HepG2 (cell line): ENCODE measurements around the gene PELI3. TPM values are rescaled to one million over a fixed set of nuclear protein-coding genes. Genes with fewer than 3 reads are reported as not detected.

ENCODE experiments used
- ATAC-seq: fragments of 200-7000 bp; cut with Tn5 transposase; 3 replicates; pipeline ENCODE4 v1.9.1; 2020; ENCODE audit warnings: mild to moderate bottlenecking, moderate library complexity
- BruUV-seq: library from RNA; stranded (reverse); fragments of 400-500 nt; replicated peaks from 2 replicates; lab custom pipeline; 2021; lab: Mats Ljungman, UMichigan
- CTCF ChIA-PET: fragments of 300-600 bp; formaldehyde crosslinking; extraction: SDS; loops from one replicate; lab custom pipeline; 2021; ENCODE audit warnings: low total read pairs, inconsistent platforms, low intra/inter-chr PET ratio; lab: Yijun Ruan, JAX
- POLR2A ChIA-PET: fragments of 350-600 bp; sonication (Branson Sonifier 250); formaldehyde crosslinking; loops from one replicate; lab custom pipeline; 2020; ENCODE audit warnings: antibody characterized with exemption, inconsistent platforms; lab: Yijun Ruan, JAX
- DNase-seq: peaks from one replicate; pipeline ENCODE4 v3.0.0-alpha.2; 2015; ENCODE audit warnings: low spot score
- FAIRE-seq: peaks from 3 replicates; lab custom pipeline; 2011; peaks lifted over from hg19 to GRCh38; lab: Jason Lieb, UNC
- H2AFZ ChIP-seq: one replicate; pipeline ENCODE4 v1.6.1; 2011; ENCODE audit warnings: low read length, inconsistent platforms
- H3K27ac ChIP-seq: fragments of 300-600 bp; 3 replicates; pipeline ENCODE4 v1.8.0; 2011; ENCODE audit warnings: mixed run types, mild to moderate bottlenecking, mixed read lengths, low read length, inconsistent platforms; ENCODE audit not compliant: insufficient read depth; ENCODE audit errors: extremely low read length
- H3K27me3 ChIP-seq, 2 experiments: fragments of 200-600 bp in 1 of 2; 2 replicates in 1 of 2; 3 replicates in 1 of 2; pipeline versions ENCODE4 v1.6.0 to v1.8.0; 2011; ENCODE audit warnings: low read length in 2 of 2, mild to moderate bottlenecking in 2 of 2, moderate library complexity in 2 of 2, inconsistent platforms in 1 of 2; ENCODE audit not compliant: insufficient read depth in 2 of 2, control insufficient read depth in 1 of 2
- H3K36me3 ChIP-seq, 2 experiments: fragments of 200-600 bp in 1 of 2; replicated peaks in 1 of 2; 2 replicates in 1 of 2; 3 replicates in 1 of 2; pipeline versions ENCODE4 v1.5.1 to v1.8.0; 2011; ENCODE audit warnings: low read length in 2 of 2, inconsistent platforms in 1 of 2; ENCODE audit not compliant: insufficient read depth in 2 of 2, control insufficient read depth in 1 of 2
- H3K4me1 ChIP-seq: 2 replicates; pipeline ENCODE4 v1.5.1; 2012; ENCODE audit warnings: low read length, inconsistent platforms; ENCODE audit not compliant: insufficient read depth
- H3K4me2 ChIP-seq: 2 replicates; pipeline ENCODE4 v1.6.0; 2011; ENCODE audit warnings: low read depth, low read length, inconsistent platforms
- H3K4me3 ChIP-seq, 3 experiments: fragments of 200-600 bp in 1 of 3; sonication (generic), shearing (Covaris generic) in 1 of 3; replicated peaks in 1 of 3; 2 replicates each; pipeline ENCODE4 v1.5.1; 2011 to 2016; ENCODE audit warnings: low read length in 3 of 3, inconsistent platforms in 2 of 3, low read depth in 2 of 3, mild to moderate bottlenecking in 2 of 3, control low read depth in 1 of 3, mixed read lengths in 1 of 3; ENCODE audit not compliant: insufficient read depth in 1 of 3
- H3K79me2 ChIP-seq: one replicate; pipeline ENCODE4 v1.6.1; 2011; ENCODE audit warnings: low read length, inconsistent platforms; ENCODE audit not compliant: insufficient read depth
- H3K9ac ChIP-seq: 2 replicates; pipeline ENCODE4 v1.6.0; 2011; ENCODE audit warnings: mild to moderate bottlenecking, low read depth, low read length, inconsistent platforms; ENCODE audit not compliant: insufficient read depth
- H3K9me3 ChIP-seq: 2 replicates; pipeline ENCODE4 v1.5.1; 2012; ENCODE audit warnings: mild to moderate bottlenecking, low read length
- H4K20me1 ChIP-seq: 2 replicates; pipeline ENCODE4 v1.6.0; 2011; ENCODE audit warnings: inconsistent platforms, mild to moderate bottlenecking, low read length, moderate library complexity; ENCODE audit not compliant: insufficient read depth
- BCL6 ChIP-seq: IDR thresholded peaks from 2 replicates; pipeline ENCODE4 v1.6.1; 2016; ENCODE audit warnings: missing genetic modification reagents, missing compliant biosample characterization
- EHMT2 ChIP-seq: fragments of 200-600 bp; sonication (generic); IDR thresholded peaks from 2 replicates; pipeline ENCODE4 v1.7.0; 2017; ENCODE audit warnings: antibody characterized with exemption, low read depth, low read length, borderline replicate concordance
- HOXD1 ChIP-seq: sonication (generic); formaldehyde crosslinking; IDR thresholded peaks from 2 replicates; pipeline ENCODE4 v1.5.0; 2020; ENCODE audit warnings: missing genetic modification reagents
- MXD1 ChIP-seq: sonication (generic); formaldehyde crosslinking; IDR thresholded peaks from 2 replicates; pipeline ENCODE4 v1.4.0; 2020; ENCODE audit warnings: mild to moderate bottlenecking, missing genetic modification reagents
- PREB ChIP-seq: sonication (generic); formaldehyde crosslinking; IDR thresholded peaks from 2 replicates; pipeline ENCODE4 v1.4.0; 2020; ENCODE audit warnings: missing genetic modification reagents
- PTBP1 ChIP-seq: fragments of 200-400 bp; formaldehyde crosslinking; IDR thresholded peaks from 2 replicates; pipeline ENCODE4 v1.6.1; 2018; ENCODE audit warnings: low read length, low read depth; ENCODE audit not compliant: poor library complexity, severe bottlenecking
- SYNCRIP ChIP-seq: fragments of 200-400 bp; formaldehyde crosslinking; IDR thresholded peaks from 2 replicates; pipeline ENCODE4 v1.6.1; 2018; ENCODE audit warnings: mild to moderate bottlenecking, low read depth, low read length; ENCODE audit not compliant: insufficient read depth
- TFDP1 ChIP-seq: IDR thresholded peaks from 2 replicates; pipeline ENCODE4 v1.6.1; 2016; ENCODE audit warnings: missing compliant biosample characterization, missing genetic modification reagents, borderline replicate concordance
- TRIM24 ChIP-seq: sonication (generic); formaldehyde crosslinking; IDR thresholded peaks from 2 replicates; pipeline ENCODE4 v1.8.0; 2022; ENCODE audit warnings: mild to moderate bottlenecking, missing genetic modification reagents
- ZBTB7A ChIP-seq: sonication (generic); formaldehyde crosslinking; IDR thresholded peaks from 2 replicates; pipeline ENCODE4 v1.8.0; 2022; ENCODE audit warnings: mild to moderate bottlenecking, missing genetic modification reagents
- ZBTB7B ChIP-seq: sonication (generic); formaldehyde crosslinking; IDR thresholded peaks from 2 replicates; pipeline ENCODE4 v1.4.0; 2020; ENCODE audit warnings: missing genetic modification reagents
- ZNF224 ChIP-seq: sonication (generic); formaldehyde crosslinking; IDR thresholded peaks from 2 replicates; pipeline ENCODE4 v1.5.0; 2020; ENCODE audit warnings: mild to moderate bottlenecking, missing genetic modification reagents
- ZNF430 ChIP-seq: sonication (generic); formaldehyde crosslinking; IDR thresholded peaks from 2 replicates; pipeline ENCODE4 v1.9.0; 2021; ENCODE audit warnings: mild to moderate bottlenecking, missing genetic modification reagents
- ZNF563 ChIP-seq: sonication (generic); formaldehyde crosslinking; IDR thresholded peaks from 2 replicates; pipeline ENCODE4 v1.8.0; 2022; ENCODE audit warnings: mild to moderate bottlenecking, moderate library complexity, missing genetic modification reagents
- ZNF619 ChIP-seq: sonication (generic); formaldehyde crosslinking; IDR thresholded peaks from 2 replicates; pipeline ENCODE4 v1.4.0; 2020; ENCODE audit warnings: mild to moderate bottlenecking, missing genetic modification reagents
- ZNF841 ChIP-seq: sonication (generic); formaldehyde crosslinking; IDR thresholded peaks from 2 replicates; pipeline ENCODE4 v1.8.1; 2023; ENCODE audit warnings: missing genetic modification reagents, borderline replicate concordance
- ZNF891 ChIP-seq: sonication (generic); formaldehyde crosslinking; IDR thresholded peaks from 2 replicates; pipeline ENCODE4 v1.5.0; 2020; ENCODE audit warnings: mild to moderate bottlenecking, missing genetic modification reagents
- WGBS: methylation state at CpG from one replicate; pipeline ENCODE4 v1.1.6; 2017; ENCODE audit warnings: low lambda C conversion rate; 5-methylcytosine and 5-hydroxymethylcytosine counted together
- in situ Hi-C: cut with HindIII; loops from 2 replicates; pipeline ENCODE4 v1.10.0; 2017; ENCODE audit warnings: low pct_unique_long_range_greater_than_20kb; ENCODE audit not compliant: extremely low pct_ligation_motif_present
- intact Hi-C: fragments of 100-400 bp; cut with micrococcal nuclease; formaldehyde crosslinking; loops from one replicate; pipeline ENCODE4 v1.10.0; 2022; ENCODE audit not compliant: unreplicated experiment
- polyA plus RNA-seq, 8 experiments: library from polyadenylated mRNA; depleted of rRNA in 3 of 8; stranded (reverse) in 7 of 8; unstranded in 1 of 8; fragments of >200 nt; fragmentation: Illumina TruSeq in 4 of 8; extraction: Trizol in 4 of 8; gene quantifications; 2 replicates each; pipeline versions ENCODE4 v1.2.1 to v1.2.3, GENCODE V29; 2011 to 2016; ENCODE audit warnings: low read depth in 4 of 8, missing spikeins in 1 of 8, mixed read lengths in 1 of 8; ENCODE audit not compliant: insufficient read depth in 1 of 8
- total RNA-seq, 5 experiments: library from RNA; depleted of rRNA; stranded (reverse); fragments of >200 nt; fragmentation: Illumina TruSeq; extraction: Trizol; gene quantifications; 2 replicates each; pipeline ENCODE4 v1.2.3, GENCODE V29; 2016; ENCODE audit warnings: low read depth in 1 of 5

Gene PELI3
- total and polyA plus RNA-seq, 2 of the 13 experiments (the other 11 are each of a cell fraction or from before 2014, with no cell fraction given) = 2.0 to 4.0 TPM

- H3K4me3 ChIP-seq = no peak overlapping the region
- peak; percentile 62 for TF ChIP-seq EHMT2
- no peak for TF ChIP-seq SYNCRIP
- TF ChIP-seq TRIM24 (CRISPR knock-in tag) = no peak
- TF ChIP-seq MXD1 (CRISPR knock-in tag) = 0 out of 2 replicates have a peak, but pooled peaks have one; percentile 4
- TF ChIP-seq ZNF224 = no peak
- no peak for TF ChIP-seq ZNF891 (CRISPR knock-in tag)
- no peak for TF ChIP-seq BCL6
- TF ChIP-seq ZNF841 = 0 out of 2 replicates have a peak, but pooled peaks have one; percentile 2
- TF ChIP-seq HOXD1 = no peak
- 0 out of 2 replicates have a peak, but pooled peaks have one; percentile 9 for TF ChIP-seq PREB (CRISPR knock-in tag)
- TF ChIP-seq TFDP1 = no peak
- TF ChIP-seq PTBP1 = no peak
- no peak for TF ChIP-seq ZNF619 (CRISPR knock-in tag)
- TF ChIP-seq ZBTB7A (CRISPR knock-in tag) = 0 out of 2 replicates have a peak, but pooled peaks have one; percentile 3
- no peak for TF ChIP-seq ZBTB7B (CRISPR knock-in tag)
- TF ChIP-seq ZNF563 (CRISPR knock-in tag) = no peak
- no peak for TF ChIP-seq ZNF430
- TF ChIP-seq, all 625 proteins: peak for 5
- no peaks in the 10 kb centered on the region for H3K9me3 ChIP-seq
- no peaks in the 10 kb centered on the region for H3K79me2 ChIP-seq
- ChIA-PET POLR2A (no interaction called here), CTCF (no interaction called here)
- H3K4me1 ChIP-seq = no peaks in the 10 kb centered on the region
- H3K27me3 ChIP-seq = peaks cover 0 to 8% of the 10 kb centered on the region in 2 experiments; a peak in 1 of 5 replicates
- H3K4me2 ChIP-seq = no peak overlapping the region
- H4K20me1 ChIP-seq = peaks cover 15% of the 10 kb centered on the region; the same call in 1 of the 2 replicates
- no peaks in the 10 kb centered on the region for H3K36me3 ChIP-seq
- FAIRE-seq (no peak), ATAC-seq (no peak), DNase-seq (no peak)
- no peak overlapping the region for H3K9ac ChIP-seq
- intact Hi-C loops (no loop called here), in situ Hi-C loops (loop anchor here (25.0 kb wide), 1 partner anchor 418 kb away; the partner anchor contains the start of gene RCE1)
- no peak overlapping the region for H2AFZ ChIP-seq
- WGBS = 80% methylated on average over 3 of the region's 3 CpGs
- BruUV-seq = no TSS peak
- H3K27ac ChIP-seq = no peak overlapping the region
These were observed 47.8 kb upstream of the PELI3 start for GRCh38 chr11:66418986-66419308.
